WERI-Rb-1 (cell line): ENCODE data around the gene CYP20A1.
A peak's percentile ranks its signal among the peaks of the same experiment; 100 is the strongest.
"Not testable (repeated sequence)": the region's sequence is repeated elsewhere in the genome, so short reads cannot be mapped to it uniquely, and the experiment has no call there.

Source experiments
- DNase-seq: peaks from one replicate; pipeline ENCODE4 v3.0.0-alpha.2; 2020
- H3K27ac ChIP-seq: fragments of 250-450 bp; sonication (Bioruptor Pico); 2 replicates; pipeline ENCODE4 v1.5.1; 2020; ENCODE audit warnings: mild to moderate bottlenecking, moderate library complexity
- H3K27me3 ChIP-seq: fragments of 250-450 bp; sonication (Bioruptor Pico); 2 replicates; pipeline ENCODE4 v1.5.1; 2021; ENCODE audit warnings: mild to moderate bottlenecking, low read depth, moderate library complexity; ENCODE audit not compliant: insufficient read depth, severe bottlenecking
- H3K36me3 ChIP-seq: fragments of 250-450 bp; sonication (Bioruptor Pico); 2 replicates; pipeline ENCODE4 v1.5.1; 2020; ENCODE audit warnings: mild to moderate bottlenecking, moderate library complexity
- H3K4me3 ChIP-seq: 2 replicates; pipeline ENCODE4 v1.5.1; 2011; ENCODE audit warnings: low read depth, mild to moderate bottlenecking, control low read depth, low read length
- H3K9me3 ChIP-seq: fragments of 250-450 bp; sonication (Bioruptor Pico); 2 replicates; pipeline ENCODE4 v1.5.1; 2021; ENCODE audit warnings: mild to moderate bottlenecking, moderate library complexity; ENCODE audit not compliant: severe bottlenecking
- TF ChIP-seq, protein P1 (sequence below): IDR thresholded peaks from 2 replicates; pipeline ENCODE4 v1.5.1; 2011; ENCODE audit warnings: low read depth, mild to moderate bottlenecking, control low read depth, inconsistent platforms, low read length

The CYP20A1 gene

GRCh38 chr2:203238704-203239526 lies at the start of gene CYP20A1:
CYP20A1 (plus strand) TSS chr2:203239018; CDS start chr2:203239063, 45 bp downstream.
- peak within 1 kb of the TSS; percentile 73 for H3K4me3 ChIP-seq
- peak within 1 kb of the TSS; percentile 98 for H3K27ac ChIP-seq
- DNase-seq: peak; percentile 96
- no peaks in the 10 kb centered on the region for H3K9me3 ChIP-seq
- TF ChIP-seq, protein P1, sequence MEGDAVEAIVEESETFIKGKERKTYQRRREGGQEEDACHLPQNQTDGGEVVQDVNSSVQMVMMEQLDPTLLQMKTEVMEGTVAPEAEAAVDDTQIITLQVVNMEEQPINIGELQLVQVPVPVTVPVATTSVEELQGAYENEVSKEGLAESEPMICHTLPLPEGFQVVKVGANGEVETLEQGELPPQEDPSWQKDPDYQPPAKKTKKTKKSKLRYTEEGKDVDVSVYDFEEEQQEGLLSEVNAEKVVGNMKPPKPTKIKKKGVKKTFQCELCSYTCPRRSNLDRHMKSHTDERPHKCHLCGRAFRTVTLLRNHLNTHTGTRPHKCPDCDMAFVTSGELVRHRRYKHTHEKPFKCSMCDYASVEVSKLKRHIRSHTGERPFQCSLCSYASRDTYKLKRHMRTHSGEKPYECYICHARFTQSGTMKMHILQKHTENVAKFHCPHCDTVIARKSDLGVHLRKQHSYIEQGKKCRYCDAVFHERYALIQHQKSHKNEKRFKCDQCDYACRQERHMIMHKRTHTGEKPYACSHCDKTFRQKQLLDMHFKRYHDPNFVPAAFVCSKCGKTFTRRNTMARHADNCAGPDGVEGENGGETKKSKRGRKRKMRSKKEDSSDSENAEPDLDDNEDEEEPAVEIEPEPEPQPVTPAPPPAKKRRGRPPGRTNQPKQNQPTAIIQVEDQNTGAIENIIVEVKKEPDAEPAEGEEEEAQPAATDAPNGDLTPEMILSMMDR: peak; percentile 48; the same call in 1 of the 2 replicates
- H3K27me3 ChIP-seq: no peaks in the 10 kb centered on the region
- peaks cover 6% of the 10 kb centered on the region; the same call in 1 of the 2 replicates for H3K36me3 ChIP-seq

DNA sequence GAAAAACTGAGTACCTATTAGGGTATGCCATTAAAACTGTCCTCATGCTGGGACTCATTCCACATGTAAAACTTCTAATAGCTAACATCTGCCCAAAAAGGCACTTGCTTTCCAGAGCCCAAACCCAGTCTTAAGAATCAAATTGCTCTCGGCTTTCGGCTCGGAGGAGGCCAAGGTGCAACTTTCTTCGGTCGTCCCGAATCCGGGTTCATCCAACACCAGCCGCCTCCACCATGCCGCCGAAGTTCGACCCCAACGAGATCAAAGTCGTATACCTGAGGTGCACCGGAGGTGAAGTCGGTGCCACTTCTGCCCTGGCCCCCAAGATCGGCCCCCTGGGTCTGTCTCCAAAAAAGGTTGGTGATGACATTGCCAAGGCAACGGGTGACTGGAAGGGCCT lies 48.3 kb upstream of the CYP20A1 start:
- H3K27ac ChIP-seq, H3K9me3 ChIP-seq, H3K4me3 ChIP-seq, H3K36me3 ChIP-seq, DNase-seq, H3K27me3 ChIP-seq: not testable (repeated sequence)

- H3K9me3 ChIP-seq, H3K27ac ChIP-seq, H3K4me3 ChIP-seq, DNase-seq, H3K36me3 ChIP-seq, H3K27me3 ChIP-seq: not testable (repeated sequence)
These were observed 47.8 kb upstream of the CYP20A1 start for GRCh38 chr2:203191026-203191425.

GRCh38 chr2:203191961-203192360 lies 46.9 kb upstream of the CYP20A1 start:
- H3K4me3 ChIP-seq: no peak overlapping the region
- H3K27ac ChIP-seq: no peak overlapping the region
- H3K36me3 ChIP-seq: 0 out of 2 replicates have a peak, but pooled peaks cover 4% of the 10 kb centered on the region
- TF ChIP-seq, protein P1: no peak
- no peaks in the 10 kb centered on the region for H3K27me3 ChIP-seq
- DNase-seq: no peak
- H3K9me3 ChIP-seq: no peaks in the 10 kb centered on the region

GRCh38 chr2:203195331-203196036 lies 43.3 kb upstream of the CYP20A1 start:
- Histone ChIP-seq H3K27me3 (no peaks in the 10 kb centered on the region), H3K9me3 (no peaks in the 10 kb centered on the region), H3K4me3 (no peak overlapping the region), H3K27ac (no peak overlapping the region), H3K36me3 (0 out of 2 replicates have a peak, but pooled peaks cover 4% of the 10 kb centered on the region)
- TF ChIP-seq, protein P1: no peak
- DNase-seq: no peak

GRCh38 chr2:203200866-203201265 lies 38.0 kb upstream of the CYP20A1 start:
- H3K4me3 ChIP-seq: no peak overlapping the region
- TF ChIP-seq, protein P1: no peak
- H3K27me3 ChIP-seq: no peaks in the 10 kb centered on the region
- H3K9me3 ChIP-seq: no peaks in the 10 kb centered on the region
- no peak for DNase-seq
- H3K36me3 ChIP-seq: no peaks in the 10 kb centered on the region
- H3K27ac ChIP-seq: no peak overlapping the region
